Thyroid gland (tissue), 4 donors: ENCODE results near the gene THRB. TPM values are rescaled to one million over a fixed set of nuclear protein-coding genes. Genes with fewer than 3 reads are reported as not detected.

ENCODE experiments used
- DNase-seq, 2 donors: peaks; one replicate each; pipeline ENCODE4 v3.0.0-alpha.2; 2019
- H3K27ac ChIP-seq, 3 donors: fragments of 200-600 bp; sonication (generic); 1 replicate in 2 of 3; 2 replicates in 1 of 3; pipeline ENCODE4 v1.5.1; 2016 to 2019; ENCODE audit warnings: mild to moderate bottlenecking in 1 of 3, moderate library complexity in 1 of 3
- H3K27me3 ChIP-seq: fragments of 200-600 bp; sonication (generic); one replicate; pipeline ENCODE4 v1.5.1; 2019
- H3K36me3 ChIP-seq, 2 donors: fragments of 200-600 bp; sonication (generic); one replicate each; pipeline ENCODE4 v1.5.1; 2016 to 2019
- H3K4me1 ChIP-seq, 2 donors: fragments of 200-600 bp; sonication (generic); one replicate each; pipeline ENCODE4 v1.5.1; 2017 to 2019
- H3K4me3 ChIP-seq, 3 donors: fragments of 200-600 bp; sonication (generic); replicated peaks in 1 of 3; 1 replicate in 2 of 3; 2 replicates in 1 of 3; pipeline ENCODE4 v1.5.1; 2016; ENCODE audit warnings: mild to moderate bottlenecking in 1 of 3
- H3K9me3 ChIP-seq: fragments of 200-600 bp; sonication (generic); one replicate; pipeline ENCODE4 v1.5.1; 2017
- POLR2A ChIP-seq, 2 donors: fragments of 450-650 bp; IDR thresholded peaks; one replicate each; pipeline ENCODE4 v1.6.1; 2017; ENCODE audit warnings: antibody characterized with exemption in 2 of 2, mild to moderate bottlenecking in 2 of 2, moderate library complexity in 1 of 2
- WGBS, 2 donors: methylation state at CpG; one replicate each; pipeline ENCODE4 v1.1.5; 2017; 5-methylcytosine and 5-hydroxymethylcytosine counted together
- intact Hi-C: fragments of 100-400 bp; cut with DNase I; formaldehyde crosslinking; loops from one replicate; pipeline ENCODE4 v1.15.1; 2023
- total RNA-seq, 4 donors: library from RNA; depleted of rRNA; stranded (reverse); fragments of >200 nt; gene quantifications; one replicate each; pipeline ENCODE4 v1.2.3, GENCODE V29; 2016
- TF ChIP-seq, protein P1 (sequence below), 6 experiments: fragments of 200-600 bp in 3 of 6; fragments of 450-650 bp in 3 of 6; sonication (generic) in 3 of 6; IDR thresholded peaks; one replicate each; pipeline ENCODE4 v1.5.1; 2016 to 2019; ENCODE audit warnings: antibody characterized with exemption in 6 of 6, mild to moderate bottlenecking in 2 of 6, inconsistent platforms in 1 of 6, moderate library complexity in 1 of 6

THRB gene
- total RNA-seq, 4 donors from 2014 or later = 11.1 to 33.2 (median 13.4) TPM

DNA sequence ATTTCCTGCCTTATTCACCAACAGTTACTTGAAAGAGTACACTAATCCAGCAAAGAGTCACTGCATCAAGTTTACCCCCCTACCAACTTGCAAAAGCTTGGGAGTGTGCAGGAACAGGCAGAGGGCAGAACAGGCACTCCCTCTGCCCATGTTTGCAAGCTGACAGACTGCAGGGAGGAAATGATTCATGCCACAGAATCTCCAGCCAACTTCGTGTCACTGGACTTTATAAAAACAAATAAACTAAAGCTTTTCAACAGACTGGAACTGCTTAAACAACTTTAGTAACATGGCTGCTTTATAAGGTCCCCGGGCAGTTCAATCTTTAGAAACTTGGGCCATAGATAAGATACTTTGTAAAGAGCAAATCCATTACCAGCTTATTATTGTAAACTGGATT is 129.5 kb downstream of the THRB start:
- 4 to 7% methylated on average over 2 of the region's 2 CpGs for WGBS, 2 donors
- TF ChIP-seq, protein P1, sequence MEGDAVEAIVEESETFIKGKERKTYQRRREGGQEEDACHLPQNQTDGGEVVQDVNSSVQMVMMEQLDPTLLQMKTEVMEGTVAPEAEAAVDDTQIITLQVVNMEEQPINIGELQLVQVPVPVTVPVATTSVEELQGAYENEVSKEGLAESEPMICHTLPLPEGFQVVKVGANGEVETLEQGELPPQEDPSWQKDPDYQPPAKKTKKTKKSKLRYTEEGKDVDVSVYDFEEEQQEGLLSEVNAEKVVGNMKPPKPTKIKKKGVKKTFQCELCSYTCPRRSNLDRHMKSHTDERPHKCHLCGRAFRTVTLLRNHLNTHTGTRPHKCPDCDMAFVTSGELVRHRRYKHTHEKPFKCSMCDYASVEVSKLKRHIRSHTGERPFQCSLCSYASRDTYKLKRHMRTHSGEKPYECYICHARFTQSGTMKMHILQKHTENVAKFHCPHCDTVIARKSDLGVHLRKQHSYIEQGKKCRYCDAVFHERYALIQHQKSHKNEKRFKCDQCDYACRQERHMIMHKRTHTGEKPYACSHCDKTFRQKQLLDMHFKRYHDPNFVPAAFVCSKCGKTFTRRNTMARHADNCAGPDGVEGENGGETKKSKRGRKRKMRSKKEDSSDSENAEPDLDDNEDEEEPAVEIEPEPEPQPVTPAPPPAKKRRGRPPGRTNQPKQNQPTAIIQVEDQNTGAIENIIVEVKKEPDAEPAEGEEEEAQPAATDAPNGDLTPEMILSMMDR (IDR thresholded peaks at IDR 0.05) = peak in 2 of 6 experiments; percentile 15 to 29
- no peak for TF ChIP-seq POLR2A (IDR thresholded peaks at IDR 0.05)
- DNase-seq = peak; percentile 46 to 70

DNA sequence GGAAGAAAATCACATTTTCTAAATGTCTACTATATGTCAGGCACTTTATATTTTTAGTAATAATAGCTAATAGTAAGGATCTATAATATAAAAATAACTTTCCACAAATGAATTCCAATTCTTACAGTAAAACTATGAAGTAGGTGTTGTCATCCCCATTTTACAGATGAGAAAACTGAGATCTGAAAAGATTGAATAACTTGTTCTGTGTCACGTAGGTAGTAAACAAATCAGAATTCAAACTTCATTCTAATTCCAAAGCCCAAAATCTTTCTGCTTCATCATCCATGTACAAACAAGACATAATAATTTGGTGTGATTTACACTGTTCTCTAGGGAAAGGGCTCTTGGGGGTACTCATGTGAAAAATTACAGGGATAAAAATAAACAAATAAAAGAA is 130.3 kb downstream of the THRB start:
- no peak overlapping the region for H3K4me3 ChIP-seq
- H3K4me1 ChIP-seq = peaks cover 0 to 9% of the 10 kb centered on the region in 2 donors
- H3K36me3 ChIP-seq = no peaks in the 10 kb centered on the region
- WGBS, 2 donors = 86 to 90% methylated on average over 1 of the region's 1 CpG
- no peaks in the 10 kb centered on the region for H3K27me3 ChIP-seq
- H3K27ac ChIP-seq = no peak overlapping the region
- no peak for TF ChIP-seq POLR2A (IDR thresholded peaks at IDR 0.05)
- TF ChIP-seq, protein P1 (IDR thresholded peaks at IDR 0.05) = no peak
- no peaks in the 10 kb centered on the region for H3K9me3 ChIP-seq
- no peak for DNase-seq
- intact Hi-C loops = no loop called here

More for the DNA sequence above, 129.5 kb downstream of the THRB start:
- Histone ChIP-seq H3K36me3 (no peaks in the 10 kb centered on the region), H3K27me3 (no peaks in the 10 kb centered on the region), H3K9me3 (no peaks in the 10 kb centered on the region), H3K4me1 (peaks cover 0 to 9% of the 10 kb centered on the region in 2 donors), H3K27ac (no peak overlapping the region), H3K4me3 (no peak overlapping the region)
- intact Hi-C loops = no loop called here

DNA sequence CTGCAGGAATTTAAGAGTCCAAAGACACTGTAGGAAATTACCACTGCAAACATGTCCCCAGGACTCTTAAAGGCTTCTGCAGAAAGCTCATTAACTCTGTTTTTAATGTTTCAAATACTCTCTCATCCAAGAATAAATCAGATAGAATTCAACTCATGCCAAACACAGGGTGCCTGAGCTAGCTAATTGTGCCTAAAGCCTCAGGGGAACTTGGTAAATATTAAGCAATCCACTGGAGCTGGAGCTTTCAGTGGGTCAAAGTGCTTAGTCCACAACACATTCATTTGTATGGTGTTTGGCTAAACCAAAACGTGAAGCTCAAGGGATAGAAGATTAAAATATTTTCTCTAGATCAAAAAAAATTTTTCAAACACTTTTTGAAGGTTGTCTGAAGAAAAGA is 131.4 kb downstream of the THRB start:
- Histone ChIP-seq H3K27ac (no peak overlapping the region), H3K4me1 (peaks cover 0 to 9% of the 10 kb centered on the region in 2 donors), H3K27me3 (no peaks in the 10 kb centered on the region), H3K36me3 (no peaks in the 10 kb centered on the region), H3K9me3 (no peaks in the 10 kb centered on the region), H3K4me3 (no peak overlapping the region)
- TF ChIP-seq POLR2A (IDR thresholded peaks at IDR 0.05) = no peak
- TF ChIP-seq, protein P1 (IDR thresholded peaks at IDR 0.05) = no peak
- intact Hi-C loops = no loop called here
- DNase-seq = no peak
- WGBS, 2 donors = 58 to 73% methylated on average over 1 of the region's 1 CpG

DNA sequence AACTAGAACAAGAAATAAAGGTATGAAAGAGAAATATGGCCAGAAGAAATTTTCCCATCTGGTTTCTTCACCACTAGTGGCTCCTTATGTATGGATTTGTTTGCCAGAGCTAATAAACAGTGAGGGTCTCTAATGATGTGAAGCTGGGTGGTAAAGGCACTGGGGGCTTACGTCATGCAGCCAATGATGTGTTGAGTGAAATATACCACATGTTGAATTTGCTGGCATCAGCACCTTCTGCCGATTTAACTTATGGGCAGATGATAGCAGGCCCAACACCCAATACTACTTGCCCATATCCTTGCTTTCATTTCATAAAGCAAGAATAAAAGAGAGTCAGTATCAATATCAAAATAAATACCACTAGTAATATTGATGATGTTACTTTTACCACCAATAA is 133.0 kb downstream of the THRB start:
- Histone ChIP-seq H3K4me1 (peaks cover 0 to 9% of the 10 kb centered on the region in 2 donors), H3K9me3 (no peaks in the 10 kb centered on the region), H3K4me3 (no peak overlapping the region), H3K27me3 (no peaks in the 10 kb centered on the region), H3K36me3 (no peaks in the 10 kb centered on the region), H3K27ac (no peak overlapping the region)
- DNase-seq = no peak
- no peak for TF ChIP-seq POLR2A (IDR thresholded peaks at IDR 0.05)
- TF ChIP-seq, protein P1 (IDR thresholded peaks at IDR 0.05) = no peak
- 91 to 93% methylated on average over 2 of the region's 2 CpGs for WGBS, 2 donors
- intact Hi-C loops = no loop called here

DNA sequence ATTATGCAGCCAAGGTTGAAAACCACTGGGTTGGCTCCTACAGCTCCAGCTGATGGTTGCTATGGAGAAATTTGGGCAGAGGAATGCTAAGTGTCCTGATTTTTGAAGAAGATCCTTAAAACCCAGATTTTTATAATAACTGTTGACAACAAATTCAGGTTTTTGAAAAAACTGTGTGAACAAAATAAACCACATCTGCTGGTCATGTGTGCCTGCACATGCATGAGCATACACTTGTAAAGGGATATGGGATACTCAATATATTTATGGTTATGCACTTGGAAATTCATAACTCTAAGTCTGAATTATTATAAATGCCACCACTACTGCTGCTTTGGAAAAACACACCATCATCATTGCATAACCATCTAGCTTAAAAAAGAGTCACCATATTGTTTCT is 133.7 kb downstream of the THRB start:
- DNase-seq = no peak
- no peak overlapping the region for H3K4me3 ChIP-seq
- intact Hi-C loops = no loop called here
- peaks cover 0 to 9% of the 10 kb centered on the region in 2 donors for H3K4me1 ChIP-seq
- no peaks in the 10 kb centered on the region for H3K36me3 ChIP-seq
- no peak for TF ChIP-seq POLR2A (IDR thresholded peaks at IDR 0.05)
- TF ChIP-seq, protein P1 (IDR thresholded peaks at IDR 0.05) = no peak
- H3K9me3 ChIP-seq = no peaks in the 10 kb centered on the region
- no peak overlapping the region for H3K27ac ChIP-seq
- H3K27me3 ChIP-seq = no peaks in the 10 kb centered on the region
